GM12864 (cell line): ENCODE data around the gene TRAK1.

ENCODE experiments used
- DNase-seq: peaks from one replicate; pipeline ENCODE4 v3.0.0-alpha.2; 2011; ENCODE audit warnings: low read depth
- H3K4me3 ChIP-seq: 2 replicates; pipeline ENCODE4 v1.5.1; 2011; ENCODE audit warnings: mild to moderate bottlenecking, low read depth, low read length, control low read depth
- TF ChIP-seq, protein P1 (sequence below): IDR thresholded peaks from 2 replicates; pipeline ENCODE4 v1.5.1; 2011; ENCODE audit warnings: low read depth, mild to moderate bottlenecking, moderate library complexity, low read length, control low read depth, inconsistent platforms; ENCODE audit errors: missing control alignments

Gene TRAK1

DNA sequence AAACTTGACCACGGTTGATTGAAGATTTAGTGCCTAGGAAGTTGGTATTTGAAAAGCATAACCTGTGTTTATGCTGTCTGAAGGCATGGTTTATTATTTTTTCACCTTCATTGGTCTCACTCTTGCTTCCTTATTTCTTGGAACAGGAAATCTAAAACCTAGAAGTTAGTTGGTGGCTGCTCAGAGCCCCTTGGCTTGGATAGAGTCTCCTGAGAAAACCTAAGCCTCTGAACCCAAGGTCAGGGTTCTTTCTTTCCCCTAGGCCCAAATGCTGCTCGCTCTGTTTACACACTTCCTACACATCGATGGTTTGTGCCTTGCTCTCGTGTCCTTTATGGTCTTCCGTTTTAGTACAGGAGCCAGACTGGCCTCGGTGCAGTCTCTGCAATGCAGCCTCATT is 82.2 kb downstream of the TRAK1 start:
- DNase-seq, result no peak
- TF ChIP-seq, protein P1, sequence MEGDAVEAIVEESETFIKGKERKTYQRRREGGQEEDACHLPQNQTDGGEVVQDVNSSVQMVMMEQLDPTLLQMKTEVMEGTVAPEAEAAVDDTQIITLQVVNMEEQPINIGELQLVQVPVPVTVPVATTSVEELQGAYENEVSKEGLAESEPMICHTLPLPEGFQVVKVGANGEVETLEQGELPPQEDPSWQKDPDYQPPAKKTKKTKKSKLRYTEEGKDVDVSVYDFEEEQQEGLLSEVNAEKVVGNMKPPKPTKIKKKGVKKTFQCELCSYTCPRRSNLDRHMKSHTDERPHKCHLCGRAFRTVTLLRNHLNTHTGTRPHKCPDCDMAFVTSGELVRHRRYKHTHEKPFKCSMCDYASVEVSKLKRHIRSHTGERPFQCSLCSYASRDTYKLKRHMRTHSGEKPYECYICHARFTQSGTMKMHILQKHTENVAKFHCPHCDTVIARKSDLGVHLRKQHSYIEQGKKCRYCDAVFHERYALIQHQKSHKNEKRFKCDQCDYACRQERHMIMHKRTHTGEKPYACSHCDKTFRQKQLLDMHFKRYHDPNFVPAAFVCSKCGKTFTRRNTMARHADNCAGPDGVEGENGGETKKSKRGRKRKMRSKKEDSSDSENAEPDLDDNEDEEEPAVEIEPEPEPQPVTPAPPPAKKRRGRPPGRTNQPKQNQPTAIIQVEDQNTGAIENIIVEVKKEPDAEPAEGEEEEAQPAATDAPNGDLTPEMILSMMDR, result no peak

DNA sequence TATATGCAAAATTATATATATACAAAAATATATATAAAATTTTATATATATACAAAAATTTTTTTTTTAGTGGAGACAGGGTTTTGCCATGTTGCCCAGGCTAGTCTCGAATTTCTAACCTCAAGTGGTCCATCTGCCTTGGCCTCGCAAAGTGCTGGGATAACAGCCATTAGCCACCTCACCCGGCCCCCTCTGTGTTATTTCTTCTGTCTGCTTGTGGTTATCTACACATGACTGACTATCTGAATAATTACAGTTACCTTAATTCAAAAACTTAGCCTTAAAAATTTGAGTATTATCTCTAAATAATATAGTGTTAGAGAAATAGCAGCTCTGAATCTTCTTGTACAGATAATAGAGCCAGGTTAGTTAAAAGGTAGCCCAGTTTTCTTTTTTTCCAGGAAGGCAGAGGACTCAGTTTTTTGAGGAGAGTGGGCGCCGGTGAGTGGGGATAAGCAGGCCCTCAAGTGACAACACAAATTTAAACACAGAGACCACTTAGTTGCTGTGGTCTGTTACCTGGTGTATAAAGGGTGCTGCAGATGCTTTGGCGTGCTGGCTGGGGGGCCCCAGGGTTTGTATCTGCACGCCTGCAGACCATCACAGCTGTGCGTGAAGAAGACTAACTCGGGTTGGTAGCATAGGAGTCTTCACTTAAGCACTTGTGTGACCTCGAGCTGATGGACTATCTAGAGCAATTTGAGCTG is 83.7 kb downstream of the TRAK1 start:
- DNase-seq, result no peak
- TF ChIP-seq, protein P1, result no peak
- no peak overlapping the region for H3K4me3 ChIP-seq

More for the DNA sequence above, 82.2 kb downstream of the TRAK1 start:
- H3K4me3 ChIP-seq, result no peak overlapping the region

DNA sequence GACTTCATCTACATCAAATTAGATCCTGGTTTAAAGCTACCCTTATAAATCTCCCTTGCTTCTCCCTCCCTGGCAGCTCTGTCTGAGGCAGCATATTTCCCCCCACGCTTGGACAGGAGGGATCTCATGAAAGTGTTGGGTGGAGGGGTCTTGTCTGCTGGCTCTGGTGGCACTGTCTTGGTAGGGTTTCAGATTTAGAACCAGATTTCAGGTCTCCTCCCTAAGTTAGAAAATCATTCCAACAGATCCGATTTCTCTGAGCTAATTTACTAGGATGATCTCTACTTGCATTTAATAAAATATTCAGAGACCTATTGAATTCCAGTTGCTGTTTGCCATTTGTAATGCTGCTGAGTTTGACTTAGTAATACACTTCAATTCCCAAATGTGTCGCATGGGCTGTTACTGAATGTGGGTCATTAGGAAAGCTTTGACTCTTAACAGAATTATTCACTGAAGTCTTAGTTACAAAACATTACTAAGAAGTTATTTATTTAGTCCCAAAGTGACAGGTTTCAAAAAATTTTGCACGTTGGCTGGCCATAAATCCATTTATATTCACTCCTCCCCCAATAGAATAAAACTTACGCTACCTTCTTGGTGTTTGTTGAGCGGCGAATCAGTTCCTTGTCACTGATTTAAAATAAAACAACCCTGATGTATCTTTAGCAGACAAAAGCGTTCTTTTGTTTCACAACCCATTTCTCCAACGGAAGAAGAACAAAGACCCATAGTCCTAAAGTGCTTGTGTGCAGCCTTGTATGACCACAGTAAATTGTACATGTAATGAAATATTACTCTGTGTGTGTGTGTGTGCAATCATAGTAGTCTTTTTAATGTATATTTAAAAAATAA is 84.5 kb downstream of the TRAK1 start:
- no peak overlapping the region for H3K4me3 ChIP-seq
- TF ChIP-seq, protein P1, result no peak
- DNase-seq, result no peak

DNA sequence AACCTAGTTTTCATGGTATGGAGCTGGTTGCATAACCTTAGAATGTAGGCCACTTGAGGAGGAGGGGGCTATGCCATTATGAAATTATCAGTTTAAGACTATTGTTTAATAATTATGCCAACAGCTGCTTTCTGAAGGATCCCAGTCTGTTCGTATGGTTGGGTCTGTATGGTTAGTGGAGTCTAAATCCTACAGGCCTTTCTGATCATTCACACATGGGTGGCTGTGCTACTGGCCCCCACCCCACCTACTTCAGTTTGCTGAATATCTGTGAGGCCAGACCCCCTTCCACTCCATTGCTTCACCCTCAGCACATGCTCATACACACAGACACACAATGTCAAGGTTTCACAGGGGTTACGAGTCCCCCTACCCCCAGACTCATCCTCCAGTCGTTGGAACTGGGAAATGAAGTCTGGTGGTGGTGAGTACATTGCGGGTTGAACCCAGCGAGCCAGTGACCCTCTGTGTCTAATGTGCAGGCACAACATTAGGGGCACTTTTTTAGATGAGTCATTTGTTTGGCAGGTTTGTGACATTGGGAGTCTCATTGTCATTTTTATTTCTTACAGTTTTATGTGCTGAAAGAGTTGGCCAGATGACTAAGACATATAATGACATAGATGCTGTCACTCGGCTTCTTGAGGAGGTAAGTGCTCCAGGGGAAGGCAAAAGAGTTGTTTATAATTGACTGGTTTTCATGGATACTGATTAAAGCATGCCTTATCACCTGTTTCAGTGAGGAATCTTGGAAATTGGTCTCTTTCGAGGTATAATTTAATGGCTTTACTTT is 85.3 kb downstream of the TRAK1 start:
- no peak for DNase-seq
- TF ChIP-seq, protein P1, result no peak
- no peak overlapping the region for H3K4me3 ChIP-seq

DNA sequence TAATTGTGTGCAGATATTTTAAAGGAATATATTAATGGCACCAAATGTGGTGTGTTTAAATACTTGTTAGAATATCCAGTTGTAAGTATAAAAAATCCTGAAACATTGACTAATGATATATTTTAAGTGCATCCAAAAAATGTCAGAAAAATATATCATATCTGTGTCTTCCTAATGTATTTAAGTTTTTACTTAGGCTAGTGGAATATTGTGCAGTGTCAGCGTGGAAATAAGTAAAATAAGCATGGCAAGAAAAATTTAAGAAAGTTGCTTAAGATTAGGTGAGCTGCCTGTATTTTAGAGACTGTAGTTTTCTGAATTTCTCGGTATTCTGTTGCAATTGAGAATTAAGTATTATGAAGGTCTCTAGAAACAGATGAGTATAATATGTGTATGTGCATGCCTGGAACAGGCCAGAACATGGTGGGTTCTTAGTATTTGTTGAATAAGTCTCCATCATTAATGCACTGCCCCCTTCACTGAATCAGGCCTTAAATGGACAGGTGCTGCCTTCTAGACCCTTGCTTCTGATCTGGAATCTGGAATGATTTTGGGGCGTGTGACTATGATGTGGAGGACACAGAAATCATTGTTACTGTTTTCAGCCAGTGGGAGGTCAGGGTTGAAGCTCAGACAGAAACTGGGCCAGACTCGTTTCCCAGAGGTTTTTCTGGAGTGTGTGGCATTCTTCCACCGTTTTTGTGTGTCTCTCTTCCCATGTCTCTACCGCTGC is 86.1 kb downstream of the TRAK1 start:
- TF ChIP-seq, protein P1, result no peak
- H3K4me3 ChIP-seq, result no peak overlapping the region

DNA sequence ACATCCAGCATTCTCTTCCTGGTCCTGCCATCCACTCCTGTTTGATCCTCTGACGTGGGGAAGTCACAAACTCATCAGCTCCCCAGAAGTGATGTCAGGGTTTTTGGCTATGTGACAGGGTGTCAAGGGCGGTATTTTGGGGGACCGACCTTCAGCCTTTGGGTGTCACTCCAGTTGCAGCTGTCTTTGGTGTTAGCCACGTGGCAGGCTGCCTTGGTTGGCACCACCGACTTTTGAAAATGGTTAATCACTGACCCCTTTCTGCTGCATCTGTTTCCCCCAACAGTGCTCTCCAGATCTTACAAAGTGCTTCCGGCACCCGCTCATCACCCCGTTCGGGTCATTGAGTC is 86.6 kb downstream of the TRAK1 start:
- H3K4me3 ChIP-seq, result no peak overlapping the region
- TF ChIP-seq, protein P1, result no peak
- no peak for DNase-seq

More for the DNA sequence above, 86.1 kb downstream of the TRAK1 start:
- no peak for DNase-seq
